ENCODE data around the gene AFF3. TPM values are rescaled to one million over a fixed set of nuclear protein-coding genes. Genes with fewer than 3 reads are reported as not detected.

AFF3 gene
- total RNA-seq, 2 donors from 2014 or later: 9.9 to 20.1 TPM

GRCh38 chr2:99695130-99695943 lies 447.1 kb downstream of the AFF3 start:
- Histone ChIP-seq H3K4me1 (ENCODE audit: control insufficient read depth in 1 of 2, low read depth in 2 of 2) (peaks cover 5 to 30% of the 10 kb centered on the region in 2 donors), H3K27ac (no peak overlapping the region), H3K4me3 (no peak overlapping the region), H3K27me3 (replicated peaks; ENCODE audit: insufficient read depth) (no peaks in the 10 kb centered on the region), H3K36me3 (no peaks in the 10 kb centered on the region), H3K9me3 (no peaks in the 10 kb centered on the region)
- no peak for DNase-seq (ENCODE audit: low spot score)
- ATAC-seq (ENCODE audit: insufficient number of reproducible peaks, low FRiP score, low read depth): no peak
- TF ChIP-seq CTCF (IDR thresholded peaks at IDR 0.05): no peak

- H3K27ac ChIP-seq: no peak overlapping the region
- ATAC-seq (ENCODE audit: insufficient number of reproducible peaks, low FRiP score, low read depth): no peak
- no peak for TF ChIP-seq CTCF (IDR thresholded peaks at IDR 0.05)
These were observed 448.1 kb downstream of the AFF3 start for GRCh38 chr2:99694331-99694730.

GRCh38 chr2:99692785-99693184 lies 449.6 kb downstream of the AFF3 start:
- H3K27ac ChIP-seq: no peak overlapping the region
- ATAC-seq (ENCODE audit: insufficient number of reproducible peaks, low FRiP score, low read depth): no peak
- DNase-seq (ENCODE audit: low spot score): no peak
- no peak for TF ChIP-seq CTCF (IDR thresholded peaks at IDR 0.05)
- no peaks in the 10 kb centered on the region for H3K36me3 ChIP-seq
- H3K4me1 ChIP-seq (ENCODE audit: control insufficient read depth in 1 of 2, low read depth in 2 of 2): peaks cover 0 to 22% of the 10 kb centered on the region in 2 donors
- H3K27me3 ChIP-seq (replicated peaks; ENCODE audit: insufficient read depth): no peaks in the 10 kb centered on the region
- H3K9me3 ChIP-seq: no peaks in the 10 kb centered on the region
- no peak overlapping the region for H3K4me3 ChIP-seq

More at GRCh38 chr2:99694331-99694730, 448.1 kb downstream of the AFF3 start:
- Histone ChIP-seq H3K4me1 (ENCODE audit: control insufficient read depth in 1 of 2, low read depth in 2 of 2) (peaks cover 5 to 30% of the 10 kb centered on the region in 2 donors), H3K9me3 (no peaks in the 10 kb centered on the region), H3K36me3 (no peaks in the 10 kb centered on the region), H3K4me3 (no peak overlapping the region), H3K27me3 (replicated peaks; ENCODE audit: insufficient read depth) (no peaks in the 10 kb centered on the region)
- DNase-seq (ENCODE audit: low spot score): no peak

- DNase-seq (ENCODE audit: low spot score): no peak
- Histone ChIP-seq H3K9me3 (no peaks in the 10 kb centered on the region), H3K4me1 (ENCODE audit: control insufficient read depth in 1 of 2, low read depth in 2 of 2) (peaks cover 0 to 14% of the 10 kb centered on the region in 2 donors), H3K27me3 (replicated peaks; ENCODE audit: insufficient read depth) (no peaks in the 10 kb centered on the region), H3K27ac (no peak overlapping the region), H3K36me3 (no peaks in the 10 kb centered on the region), H3K4me3 (no peak overlapping the region)
- TF ChIP-seq CTCF (IDR thresholded peaks at IDR 0.05): no peak
- ATAC-seq (ENCODE audit: insufficient number of reproducible peaks, low FRiP score, low read depth): no peak
These were observed 450.5 kb downstream of the AFF3 start for GRCh38 chr2:99691926-99692325.

GRCh38 chr2:99689145-99689742 lies 453.1 kb downstream of the AFF3 start:
- H3K27ac ChIP-seq: no peak overlapping the region
- no peaks in the 10 kb centered on the region for H3K4me1 ChIP-seq (ENCODE audit: control insufficient read depth in 1 of 2, low read depth in 2 of 2)
- TF ChIP-seq CTCF (IDR thresholded peaks at IDR 0.05): no peak
- ATAC-seq (ENCODE audit: insufficient number of reproducible peaks, low FRiP score, low read depth): no peak
- no peaks in the 10 kb centered on the region for H3K36me3 ChIP-seq
- no peak overlapping the region for H3K4me3 ChIP-seq
- DNase-seq (ENCODE audit: low spot score): no peak
- H3K27me3 ChIP-seq (replicated peaks; ENCODE audit: insufficient read depth): no peaks in the 10 kb centered on the region
- H3K9me3 ChIP-seq: no peaks in the 10 kb centered on the region
